ENCODE measurements around the gene THADA. TPM values are rescaled to one million over a fixed set of nuclear protein-coding genes. Genes with fewer than 3 reads are reported as not detected.
A peak's percentile ranks its signal among the peaks of the same experiment; 100 is the strongest.

THADA gene
- total RNA-seq, 3 donors from 2014 or later (not counting 1 experiment from before 2014, with no cell fraction given): 34.1 to 35.7 (median 35.3) TPM

DNA sequence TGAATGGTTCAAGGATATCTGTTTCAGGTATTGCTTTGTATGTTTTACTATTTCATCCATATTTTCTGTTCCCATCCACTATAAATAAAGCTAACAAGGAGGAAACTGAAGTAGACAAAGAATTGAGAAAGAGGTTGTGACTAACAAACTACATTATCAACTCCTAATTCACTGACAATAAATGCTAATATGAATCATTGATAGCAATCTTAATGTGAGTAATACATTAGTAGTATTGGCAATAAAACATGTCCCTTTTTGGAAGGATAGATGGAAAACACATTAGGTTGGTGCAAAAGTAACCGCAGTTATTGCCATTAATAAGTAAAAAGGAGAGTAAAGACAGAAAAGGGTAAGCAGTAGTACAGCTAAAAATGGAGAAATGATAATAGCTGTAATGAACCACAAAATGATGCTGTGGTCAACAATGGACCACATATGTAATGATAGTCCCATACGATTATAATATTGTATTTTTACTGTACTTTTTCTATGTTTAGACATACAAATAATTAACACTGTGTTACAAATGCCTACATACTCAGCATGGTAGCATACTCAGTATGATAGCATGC lies 104.7 kb downstream of the THADA start:
- Histone ChIP-seq H3K27ac (ENCODE audit: low read length) (no peak overlapping the region), H3K36me3 (ENCODE audit: control insufficient read depth, insufficient read depth, low read length) (peaks cover 8% of the 10 kb centered on the region), H3K9me3 (ENCODE audit: control insufficient read depth, insufficient read depth, low read length) (no peaks in the 10 kb centered on the region), H3K4me1 (ENCODE audit: control insufficient read depth, insufficient read depth, low read length) (no peaks in the 10 kb centered on the region), H3K4me3 (ENCODE audit: low read length) (no peak overlapping the region), H3K27me3 (ENCODE audit: control insufficient read depth, insufficient read depth, low read length) (no peaks in the 10 kb centered on the region)
- intact Hi-C loops (cut with micrococcal nuclease): no loop called here
- no peaks in the 10 kb centered on the region for H3K4me1 Mint-ChIP-seq
- no peak overlapping the region for H3K4me3 Mint-ChIP-seq
- no peaks in the 10 kb centered on the region for H3K9me3 Mint-ChIP-seq
- H3K27me3 Mint-ChIP-seq (ENCODE audit: low read depth in 2 of 2): no peaks in the 10 kb centered on the region
- WGBS (ENCODE audit: insufficient coverage): 100% methylated on average over 1 of the region's 2 CpGs
- H3K36me3 Mint-ChIP-seq: no peaks in the 10 kb centered on the region
- DNase-seq (no peak), ATAC-seq (no peak)
- no peak overlapping the region for H3K27ac Mint-ChIP-seq
- TF ChIP-seq, protein P1, sequence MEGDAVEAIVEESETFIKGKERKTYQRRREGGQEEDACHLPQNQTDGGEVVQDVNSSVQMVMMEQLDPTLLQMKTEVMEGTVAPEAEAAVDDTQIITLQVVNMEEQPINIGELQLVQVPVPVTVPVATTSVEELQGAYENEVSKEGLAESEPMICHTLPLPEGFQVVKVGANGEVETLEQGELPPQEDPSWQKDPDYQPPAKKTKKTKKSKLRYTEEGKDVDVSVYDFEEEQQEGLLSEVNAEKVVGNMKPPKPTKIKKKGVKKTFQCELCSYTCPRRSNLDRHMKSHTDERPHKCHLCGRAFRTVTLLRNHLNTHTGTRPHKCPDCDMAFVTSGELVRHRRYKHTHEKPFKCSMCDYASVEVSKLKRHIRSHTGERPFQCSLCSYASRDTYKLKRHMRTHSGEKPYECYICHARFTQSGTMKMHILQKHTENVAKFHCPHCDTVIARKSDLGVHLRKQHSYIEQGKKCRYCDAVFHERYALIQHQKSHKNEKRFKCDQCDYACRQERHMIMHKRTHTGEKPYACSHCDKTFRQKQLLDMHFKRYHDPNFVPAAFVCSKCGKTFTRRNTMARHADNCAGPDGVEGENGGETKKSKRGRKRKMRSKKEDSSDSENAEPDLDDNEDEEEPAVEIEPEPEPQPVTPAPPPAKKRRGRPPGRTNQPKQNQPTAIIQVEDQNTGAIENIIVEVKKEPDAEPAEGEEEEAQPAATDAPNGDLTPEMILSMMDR (IDR thresholded peaks at IDR 0.05): no peak

DNA sequence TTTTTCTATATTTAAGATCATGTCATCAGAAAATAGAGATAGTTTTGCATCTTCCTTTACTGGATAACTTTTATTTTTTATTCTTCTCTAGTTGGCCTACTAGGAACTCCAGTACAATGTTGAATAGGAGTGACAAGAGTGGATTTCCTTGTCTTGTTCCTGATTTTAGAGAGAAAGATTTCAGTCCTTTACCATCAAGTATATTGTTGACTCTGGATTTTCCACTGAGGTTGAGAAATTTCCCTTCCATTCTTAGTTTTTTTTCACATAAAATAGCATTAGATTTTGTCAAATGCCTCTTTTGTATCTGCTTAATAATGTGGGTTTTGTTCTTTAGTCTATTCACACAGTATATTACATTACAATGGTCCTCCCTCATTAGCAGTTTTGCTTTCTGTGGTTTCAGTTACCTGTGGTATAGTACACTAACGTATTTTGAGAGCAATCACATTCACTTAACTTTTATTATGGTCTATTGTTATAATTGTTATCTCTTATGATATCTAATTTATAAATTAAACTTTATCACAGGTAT lies 105.5 kb downstream of the THADA start:
- TF ChIP-seq, protein P1 (IDR thresholded peaks at IDR 0.05): no peak
- Mint-ChIP-seq H3K27me3 (ENCODE audit: low read depth in 2 of 2) (no peaks in the 10 kb centered on the region), H3K9me3 (no peaks in the 10 kb centered on the region), H3K36me3 (no peaks in the 10 kb centered on the region), H3K4me1 (no peaks in the 10 kb centered on the region), H3K4me3 (no peak overlapping the region), H3K27ac (no peak overlapping the region)
- H3K4me3 ChIP-seq (ENCODE audit: low read length): no peak overlapping the region
- H3K27me3 ChIP-seq (ENCODE audit: control insufficient read depth, insufficient read depth, low read length): no peaks in the 10 kb centered on the region
- H3K4me1 ChIP-seq (ENCODE audit: control insufficient read depth, insufficient read depth, low read length): no peaks in the 10 kb centered on the region
- ATAC-seq (no peak), DNase-seq (no peak)
- WGBS (ENCODE audit: insufficient coverage): no CpG with 5 or more reads among the region's 1 CpG
- no peak overlapping the region for H3K27ac ChIP-seq (ENCODE audit: low read length)
- H3K9me3 ChIP-seq (ENCODE audit: control insufficient read depth, insufficient read depth, low read length): no peaks in the 10 kb centered on the region
- intact Hi-C loops (cut with micrococcal nuclease): no loop called here
- peaks cover 8% of the 10 kb centered on the region for H3K36me3 ChIP-seq (ENCODE audit: control insufficient read depth, insufficient read depth, low read length)

DNA sequence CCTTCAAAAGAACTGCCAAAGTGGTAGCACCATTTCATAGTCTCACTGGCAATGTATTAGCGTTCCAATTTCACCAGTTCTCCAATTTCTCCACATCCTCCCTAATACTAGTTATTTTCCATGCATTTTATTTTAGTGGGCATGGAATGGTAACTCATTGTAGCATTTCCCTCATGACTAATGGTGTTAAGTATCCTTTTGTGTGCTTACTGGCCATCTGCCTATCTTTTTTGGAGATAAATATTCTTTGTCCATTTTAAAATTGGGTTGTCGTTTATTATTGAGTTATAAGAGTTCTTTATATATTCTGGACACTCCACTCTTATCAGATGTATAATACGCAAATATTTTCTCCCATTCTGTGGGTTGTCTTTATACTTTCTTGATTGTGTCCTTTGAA lies 107.1 kb downstream of the THADA start:
- Histone ChIP-seq H3K36me3 (ENCODE audit: control insufficient read depth, insufficient read depth, low read length) (peaks cover 3% of the 10 kb centered on the region), H3K9me3 (ENCODE audit: control insufficient read depth, insufficient read depth, low read length) (no peaks in the 10 kb centered on the region), H3K4me1 (ENCODE audit: control insufficient read depth, insufficient read depth, low read length) (no peaks in the 10 kb centered on the region), H3K27me3 (ENCODE audit: control insufficient read depth, insufficient read depth, low read length) (no peaks in the 10 kb centered on the region), H3K27ac (ENCODE audit: low read length) (no peak overlapping the region), H3K4me3 (ENCODE audit: low read length) (no peak overlapping the region)
- H3K27ac Mint-ChIP-seq: no peak overlapping the region
- no peaks in the 10 kb centered on the region for H3K9me3 Mint-ChIP-seq
- no peaks in the 10 kb centered on the region for H3K36me3 Mint-ChIP-seq
- TF ChIP-seq, protein P1 (IDR thresholded peaks at IDR 0.05): no peak
- WGBS (ENCODE audit: insufficient coverage): 93% methylated on average over 1 of the region's 3 CpGs
- no peak overlapping the region for H3K4me3 Mint-ChIP-seq
- DNase-seq (no peak), ATAC-seq (no peak)
- H3K4me1 Mint-ChIP-seq: no peaks in the 10 kb centered on the region
- intact Hi-C loops (cut with micrococcal nuclease): no loop called here
- H3K27me3 Mint-ChIP-seq (ENCODE audit: low read depth in 2 of 2): no peaks in the 10 kb centered on the region

DNA sequence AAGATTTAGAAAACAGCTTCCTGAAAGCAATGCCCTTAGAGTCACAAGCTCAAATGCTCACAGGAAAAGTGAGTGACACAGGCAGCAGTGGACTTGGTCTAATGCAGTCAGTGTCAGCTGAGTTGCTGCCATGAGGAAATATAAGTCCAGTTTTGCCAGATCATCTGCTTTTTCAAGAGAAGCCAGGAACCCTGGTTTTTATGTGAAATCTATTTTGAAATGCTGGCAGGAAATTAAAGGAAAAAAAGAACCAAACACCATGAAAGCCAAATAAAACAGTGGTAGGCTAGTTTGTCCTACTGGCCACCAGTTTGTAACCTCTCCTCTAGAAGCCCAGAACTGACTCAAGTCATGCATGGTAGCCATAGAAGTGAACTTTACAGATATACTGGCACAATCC lies 109.2 kb downstream of the THADA start:
- Mint-ChIP-seq H3K36me3 (no peaks in the 10 kb centered on the region), H3K4me1 (peaks cover 9% of the 10 kb centered on the region in 2 donors), H3K27me3 (ENCODE audit: low read depth in 2 of 2) (no peaks in the 10 kb centered on the region), H3K9me3 (no peaks in the 10 kb centered on the region), H3K27ac (peak overlapping the region in 1 of 2 donors; percentile 22), H3K4me3 (no peak overlapping the region)
- H3K4me3 ChIP-seq (ENCODE audit: low read length): no peak overlapping the region
- H3K27me3 ChIP-seq (ENCODE audit: control insufficient read depth, insufficient read depth, low read length): no peaks in the 10 kb centered on the region
- no peaks in the 10 kb centered on the region for H3K9me3 ChIP-seq (ENCODE audit: control insufficient read depth, insufficient read depth, low read length)
- no peak for ATAC-seq
- H3K4me1 ChIP-seq (ENCODE audit: control insufficient read depth, insufficient read depth, low read length): no peaks in the 10 kb centered on the region
- H3K27ac ChIP-seq (ENCODE audit: low read length): no peak overlapping the region
- no peaks in the 10 kb centered on the region for H3K36me3 ChIP-seq (ENCODE audit: control insufficient read depth, insufficient read depth, low read length)
- DNase-seq: no peak
- intact Hi-C loops (cut with micrococcal nuclease): no loop called here
- TF ChIP-seq, protein P1 (IDR thresholded peaks at IDR 0.05): no peak

Data from natural killer cell (primary cell).